Duodenal mucosa (tissue), 2 donors: Measurements from ENCODE around the gene TSPAN14.
"Not testable (repeated sequence)": the region's sequence is repeated elsewhere in the genome, so short reads cannot be mapped to it uniquely, and the experiment has no call there.

Experiments
- H3K27ac ChIP-seq: one replicate; pipeline ENCODE4 v1.7.0; 2013; ENCODE audit warnings: low read depth, low read length
- H3K27me3 ChIP-seq, 2 donors: one replicate each; pipeline ENCODE4 v1.7.0; 2013; ENCODE audit warnings: low read length in 2 of 2, control low read depth in 1 of 2; ENCODE audit not compliant: insufficient read depth in 2 of 2, control insufficient read depth in 1 of 2
- H3K36me3 ChIP-seq, 2 donors: one replicate each; pipeline ENCODE4 v1.7.0; 2013; ENCODE audit warnings: low read length in 2 of 2, control low read depth in 1 of 2; ENCODE audit not compliant: insufficient read depth in 2 of 2, control insufficient read depth in 1 of 2
- H3K4me1 ChIP-seq, 2 donors: one replicate each; pipeline ENCODE4 v1.7.0; 2013; ENCODE audit warnings: low read length in 2 of 2, control low read depth in 1 of 2; ENCODE audit not compliant: insufficient read depth in 2 of 2, control insufficient read depth in 1 of 2
- H3K4me3 ChIP-seq, 2 donors: one replicate each; pipeline ENCODE4 v1.7.0; 2013; ENCODE audit warnings: low read length in 2 of 2, low read depth in 1 of 2
- H3K9ac ChIP-seq, 2 donors: one replicate each; pipeline ENCODE4 v1.7.0; 2013; ENCODE audit warnings: low read length in 2 of 2, low read depth in 1 of 2
- H3K9me3 ChIP-seq, 2 donors: one replicate each; pipeline ENCODE4 v1.7.0; 2013; ENCODE audit warnings: low read length in 2 of 2, control low read depth in 1 of 2; ENCODE audit not compliant: control insufficient read depth in 1 of 2

The TSPAN14 gene

DNA sequence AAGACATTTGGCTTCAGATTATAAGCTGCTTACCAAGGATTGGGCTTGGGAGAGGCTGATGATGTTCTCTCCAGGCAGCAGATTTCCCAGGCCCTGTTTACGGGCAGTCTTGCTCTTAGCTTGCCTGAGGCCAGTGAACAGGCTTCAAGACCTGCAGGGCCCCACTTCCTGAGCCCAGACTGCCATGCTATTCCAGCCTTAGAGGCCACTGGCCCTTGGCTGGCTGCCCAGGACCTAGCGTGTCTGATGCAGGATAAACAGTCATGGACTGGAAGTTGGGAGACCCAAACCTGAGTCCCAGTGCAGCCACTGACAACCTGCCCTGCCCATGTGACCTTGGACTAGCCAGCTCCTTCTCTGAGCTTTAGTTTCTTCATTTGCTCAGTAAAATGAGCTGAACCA, 42.8 kb upstream of the TSPAN14 start:
- peak overlapping the region; percentile 24 for H3K27ac ChIP-seq
- H3K4me1 ChIP-seq = peaks cover 72 to 74% of the 10 kb centered on the region in 2 donors
- no peaks in the 10 kb centered on the region for H3K36me3 ChIP-seq
- H3K4me3 ChIP-seq = peak overlapping the region; percentile 7 to 49
- H3K9me3 ChIP-seq = no peaks in the 10 kb centered on the region
- H3K27me3 ChIP-seq = no peaks in the 10 kb centered on the region
- H3K9ac ChIP-seq = peak overlapping the region in 1 of 2 donors; percentile 58

DNA sequence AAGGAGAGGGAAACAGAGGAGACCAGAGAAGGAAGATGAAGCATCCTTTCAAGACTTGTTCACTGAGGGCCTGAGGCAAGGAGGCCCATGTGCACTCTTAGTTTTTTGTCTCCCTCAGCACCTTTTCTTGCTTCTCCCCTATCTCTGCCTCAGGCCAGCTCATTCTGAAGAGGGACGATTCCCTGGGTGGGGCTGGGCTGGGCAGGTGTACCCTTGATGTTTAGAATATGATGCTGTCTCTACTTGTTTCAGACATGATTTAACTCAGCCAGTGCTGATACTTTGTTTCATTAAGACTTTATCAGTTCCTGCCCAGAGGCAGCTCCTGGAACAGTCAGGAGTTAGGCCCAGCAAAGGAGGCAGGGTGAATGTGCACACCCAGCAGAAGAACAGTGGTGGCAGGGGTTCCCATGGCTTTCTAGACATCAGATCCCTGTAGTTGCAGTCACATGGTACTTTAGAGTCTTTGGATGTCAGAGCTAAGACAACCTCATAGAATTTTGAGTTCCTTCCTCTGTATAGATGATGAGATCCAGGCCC, 42.4 kb upstream of the TSPAN14 start:
- Histone ChIP-seq H3K27me3 (no peaks in the 10 kb centered on the region), H3K9ac (no peak overlapping the region), H3K27ac (peak overlapping the region; percentile 24), H3K9me3 (no peaks in the 10 kb centered on the region), H3K36me3 (no peaks in the 10 kb centered on the region), H3K4me3 (peak overlapping the region in 1 of 2 donors; percentile 7), H3K4me1 (peaks cover 75 to 78% of the 10 kb centered on the region in 2 donors)

DNA sequence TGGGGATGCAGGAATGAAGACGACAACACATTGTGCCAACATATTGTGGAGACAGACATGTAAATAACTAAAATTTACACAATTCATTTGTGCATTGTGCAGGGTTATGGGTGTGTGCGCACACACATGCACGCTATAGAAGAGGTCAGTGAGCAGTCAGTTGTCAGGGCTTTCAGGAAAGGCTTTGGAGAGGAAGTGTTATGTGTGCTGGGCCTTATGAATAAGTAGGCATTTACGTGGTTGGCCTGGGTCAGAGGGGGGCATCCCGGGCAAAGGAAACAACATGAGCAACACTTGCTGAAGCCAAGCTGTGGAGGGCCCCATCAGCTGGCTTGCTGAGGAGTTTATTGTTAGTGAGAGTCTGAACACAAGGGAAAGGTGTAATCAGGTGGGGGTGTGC, 41.6 kb upstream of the TSPAN14 start:
- H3K9ac ChIP-seq = no peak overlapping the region
- H3K27ac ChIP-seq = no peak overlapping the region
- no peak overlapping the region for H3K4me3 ChIP-seq
- no peaks in the 10 kb centered on the region for H3K9me3 ChIP-seq
- no peaks in the 10 kb centered on the region for H3K36me3 ChIP-seq
- no peaks in the 10 kb centered on the region for H3K27me3 ChIP-seq
- peaks cover 72 to 80% of the 10 kb centered on the region in 2 donors for H3K4me1 ChIP-seq

DNA sequence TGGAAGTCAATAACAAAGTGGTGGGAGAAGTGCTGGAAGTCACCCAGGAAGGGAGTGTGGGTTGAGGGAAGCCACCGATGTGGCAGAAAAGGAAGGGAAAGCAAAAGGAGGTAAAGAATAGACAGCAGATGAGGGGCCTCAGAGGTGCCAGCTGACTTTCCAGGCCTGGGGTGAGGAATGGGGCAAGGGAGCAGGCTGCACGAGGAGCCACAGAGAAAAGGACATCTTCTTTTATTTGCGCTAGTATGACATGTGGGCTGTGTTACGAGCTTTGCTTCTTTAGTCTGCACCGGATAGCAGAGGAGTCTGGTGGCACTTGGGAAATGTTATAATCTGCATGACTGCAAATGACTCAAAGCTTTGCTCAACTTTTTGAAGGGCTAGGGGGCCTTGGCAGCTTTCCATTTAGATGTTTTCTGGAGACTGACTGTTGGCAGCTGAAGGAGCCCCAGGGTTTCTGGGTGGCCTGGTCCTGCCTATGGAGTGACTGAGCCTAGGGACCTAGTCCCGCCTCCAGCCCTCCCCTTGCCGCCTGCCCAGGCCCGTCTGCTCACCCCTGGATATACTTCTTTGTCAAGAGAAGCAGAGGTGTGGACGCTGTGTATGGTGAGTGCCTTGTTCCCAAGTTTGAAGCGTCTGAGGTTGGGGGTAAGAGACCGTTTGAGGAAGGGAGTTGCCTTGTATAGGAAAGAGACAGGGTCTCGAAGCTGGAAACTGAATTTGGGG, 40.7 kb upstream of the TSPAN14 start:
- Histone ChIP-seq H3K4me1 (peaks cover 72 to 80% of the 10 kb centered on the region in 2 donors), H3K27me3 (no peaks in the 10 kb centered on the region), H3K9me3 (no peaks in the 10 kb centered on the region), H3K27ac (peak overlapping the region; percentile 26), H3K4me3 (no peak overlapping the region), H3K36me3 (no peaks in the 10 kb centered on the region), H3K9ac (peak overlapping the region in 1 of 2 donors; percentile 30)

DNA sequence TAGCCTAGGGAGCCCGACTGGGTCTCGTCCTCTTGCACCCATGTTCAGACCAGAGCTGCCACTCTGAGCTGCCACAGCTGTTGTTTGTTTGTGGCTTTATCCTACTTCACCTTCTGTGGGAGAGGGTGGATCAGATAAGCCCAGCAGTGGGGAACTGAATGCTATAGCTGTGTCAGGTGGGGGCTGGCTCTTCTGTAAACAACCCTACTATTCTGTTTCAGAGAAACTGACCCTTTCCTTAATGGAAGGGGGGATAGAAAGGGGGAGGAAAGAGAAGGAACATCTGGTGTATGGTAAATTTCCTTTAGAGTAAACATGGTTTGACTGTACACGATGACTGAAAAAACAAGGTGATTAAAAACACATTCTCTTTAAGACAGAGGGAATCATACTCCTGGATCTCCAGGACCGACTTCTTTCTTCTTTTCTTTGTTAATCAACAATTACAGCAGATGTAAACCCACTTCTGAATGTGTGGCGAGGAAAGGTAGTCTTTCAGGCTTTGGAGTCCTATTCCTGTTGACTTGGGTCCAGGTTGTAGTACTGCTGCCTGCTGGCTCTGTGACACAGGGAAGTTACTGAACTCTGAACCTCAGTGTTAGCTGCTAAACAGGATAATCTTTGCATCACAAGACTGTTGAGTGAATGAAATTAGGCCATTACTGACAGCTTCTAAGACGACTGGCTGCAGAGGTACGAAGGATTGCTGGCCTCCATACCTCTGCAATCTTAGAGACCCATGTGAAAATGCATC, 39.8 kb upstream of the TSPAN14 start:
- H3K27me3 ChIP-seq = no peaks in the 10 kb centered on the region
- H3K4me3 ChIP-seq = no peak overlapping the region
- no peaks in the 10 kb centered on the region for H3K36me3 ChIP-seq
- H3K9me3 ChIP-seq = no peaks in the 10 kb centered on the region
- peak overlapping the region; percentile 5 to 30 for H3K9ac ChIP-seq
- H3K4me1 ChIP-seq = peaks cover 71 to 74% of the 10 kb centered on the region in 2 donors
- H3K27ac ChIP-seq = peak overlapping the region; percentile 26

DNA sequence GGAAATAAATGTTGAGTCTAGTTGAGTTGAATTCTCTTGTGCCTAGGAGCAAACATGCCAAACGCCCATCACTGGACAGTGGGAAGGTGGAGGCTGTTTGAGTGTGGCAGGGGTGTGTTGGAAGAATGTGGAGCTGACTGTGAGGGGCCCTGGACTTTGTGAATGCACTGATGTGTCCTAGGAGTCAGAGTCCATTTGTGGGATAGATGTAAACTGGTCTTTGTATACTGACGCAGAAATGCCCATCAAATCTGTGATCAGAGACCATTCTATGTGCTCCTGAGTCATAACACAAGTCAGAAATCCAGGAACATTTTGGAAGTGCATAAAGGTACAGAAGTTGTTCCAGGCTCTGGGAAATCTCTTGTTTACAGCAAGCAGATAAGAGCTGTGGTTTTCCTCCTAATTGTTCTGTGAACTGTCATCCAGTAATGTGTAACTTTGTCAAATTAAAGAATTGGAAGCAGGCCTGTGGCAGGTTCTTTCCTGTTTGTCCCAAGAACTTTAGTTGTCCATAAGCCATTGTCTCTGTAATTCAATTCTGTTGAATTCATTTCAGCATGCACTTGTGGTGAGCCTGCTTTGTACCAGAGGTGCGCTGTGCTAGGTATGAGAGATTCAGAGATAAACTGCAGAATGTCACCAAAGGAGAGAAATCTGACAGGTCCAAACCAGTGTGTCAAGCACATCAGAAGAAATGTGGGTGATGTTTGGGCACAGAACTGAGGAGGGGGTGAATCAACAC, 38.2 kb upstream of the TSPAN14 start:
- H3K27me3 ChIP-seq = no peaks in the 10 kb centered on the region
- H3K9ac ChIP-seq = no peak overlapping the region
- peaks cover 0 to 1% of the 10 kb centered on the region in 2 donors for H3K36me3 ChIP-seq
- no peaks in the 10 kb centered on the region for H3K9me3 ChIP-seq
- H3K4me1 ChIP-seq = peaks cover 55 to 58% of the 10 kb centered on the region in 2 donors
- H3K4me3 ChIP-seq = no peak overlapping the region
- H3K27ac ChIP-seq = no peak overlapping the region

DNA sequence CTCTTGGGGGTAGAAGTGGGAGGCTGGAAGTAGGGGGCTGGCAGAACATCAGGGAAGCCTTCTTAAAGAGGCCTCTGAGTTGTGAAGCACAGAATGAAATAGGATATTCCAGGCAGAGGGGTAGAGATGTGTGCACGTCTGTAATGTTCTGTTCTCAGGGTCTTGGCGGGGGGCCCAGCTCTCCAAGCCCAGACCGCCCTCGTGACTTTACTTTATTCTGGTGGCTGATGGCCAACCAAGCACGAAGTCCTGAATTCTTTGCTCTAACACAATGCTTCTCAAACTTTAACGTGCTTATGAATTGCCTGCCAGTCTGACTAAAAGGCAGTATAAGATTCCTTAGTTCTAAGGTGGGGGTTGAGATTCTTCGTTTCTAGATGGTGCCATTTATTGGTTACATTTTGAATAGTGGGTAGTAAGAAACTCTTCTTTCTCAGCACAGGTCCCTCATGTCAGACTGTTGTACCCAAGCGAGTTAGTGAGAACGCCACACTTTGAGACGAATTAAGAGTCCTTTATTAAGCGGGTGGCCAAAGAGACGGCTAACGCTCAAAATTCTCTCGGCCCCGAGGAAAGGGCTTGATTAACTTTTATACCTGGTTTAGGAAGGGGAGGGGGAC, 37.5 kb upstream of the TSPAN14 start:
- no peaks in the 10 kb centered on the region for H3K9me3 ChIP-seq
- H3K4me1 ChIP-seq = peaks cover 51% of the 10 kb centered on the region in 2 donors
- H3K36me3 ChIP-seq = peaks cover 0 to 5% of the 10 kb centered on the region in 2 donors
- H3K9ac ChIP-seq = no peak overlapping the region
- no peaks in the 10 kb centered on the region for H3K27me3 ChIP-seq
- H3K4me3 ChIP-seq = no peak overlapping the region
- H3K27ac ChIP-seq = no peak overlapping the region

DNA sequence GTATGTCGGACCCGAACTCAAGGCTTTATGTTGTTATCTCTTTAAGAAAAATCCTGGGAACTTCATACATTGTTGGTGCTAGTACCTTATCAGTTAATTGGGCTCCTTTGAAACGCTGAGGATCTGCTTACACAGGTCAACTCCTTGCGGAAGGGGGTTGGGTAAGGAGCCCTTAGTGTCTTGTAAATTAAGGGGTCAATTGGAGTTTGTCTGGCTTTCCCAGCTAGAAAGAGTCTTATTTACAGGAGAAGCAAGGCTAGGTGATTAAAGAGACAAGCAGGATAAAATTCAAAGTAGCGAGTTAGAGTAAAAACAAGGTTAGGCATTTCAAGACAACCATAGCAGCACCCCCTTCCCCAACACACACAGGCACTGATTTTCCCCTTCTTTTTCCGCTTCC, 36.9 kb upstream of the TSPAN14 start:
- not testable (repeated sequence) for H3K36me3 ChIP-seq, H3K4me3 ChIP-seq, H3K27ac ChIP-seq, H3K27me3 ChIP-seq, H3K9me3 ChIP-seq, H3K9ac ChIP-seq
- peaks cover 45 to 51% of the 10 kb centered on the region in 2 donors for H3K4me1 ChIP-seq

DNA sequence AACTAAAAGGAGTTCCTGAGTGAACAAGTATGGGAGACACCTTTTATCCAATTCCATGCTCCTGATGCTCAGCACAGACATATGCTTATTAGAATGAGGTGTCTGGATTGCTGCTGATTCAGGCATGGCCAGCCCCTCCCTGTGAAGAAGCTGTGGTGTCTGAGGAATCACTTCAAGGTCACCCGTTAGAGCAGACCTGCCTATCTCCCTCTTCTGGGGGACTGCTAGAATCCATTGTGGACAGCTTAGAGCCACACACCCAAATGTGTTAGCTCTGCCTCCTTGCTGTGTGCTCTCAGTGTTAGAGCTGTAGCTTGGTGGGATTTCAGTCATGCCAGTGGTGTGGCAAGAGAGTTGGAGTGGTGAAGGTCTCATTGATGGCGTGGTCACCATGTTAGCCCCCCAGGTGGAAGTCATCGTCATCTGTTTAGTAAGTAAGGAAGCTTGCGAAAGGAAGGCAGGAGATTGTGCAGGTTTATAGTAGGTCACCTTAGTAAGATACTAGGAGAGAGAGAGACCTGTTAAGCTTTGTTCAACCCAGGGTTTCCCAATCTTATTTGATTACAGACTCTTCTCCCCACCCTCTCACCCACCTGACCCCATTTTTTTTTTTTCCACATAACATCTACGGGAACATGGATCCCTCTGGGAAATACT, 32.9 kb upstream of the TSPAN14 start:
- Histone ChIP-seq H3K9me3 (no peaks in the 10 kb centered on the region), H3K27ac (no peak overlapping the region), H3K4me3 (no peak overlapping the region), H3K9ac (no peak overlapping the region), H3K27me3 (no peaks in the 10 kb centered on the region), H3K36me3 (peaks cover 8 to 40% of the 10 kb centered on the region in 2 donors), H3K4me1 (peaks cover 8 to 15% of the 10 kb centered on the region in 2 donors)
